Esophagus muscularis mucosa (tissue), 2 donors: ENCODE measurements around the gene LACC1.

ENCODE experiments used
- POLR2A ChIP-seq: fragments of 450-650 bp; IDR thresholded peaks from one replicate; pipeline ENCODE4 v1.6.1; 2017; ENCODE audit warnings: antibody characterized with exemption, moderate library complexity, mild to moderate bottlenecking, low read depth
- POLR2AphosphoS5 ChIP-seq, 2 donors: sonication (generic); formaldehyde crosslinking; IDR thresholded peaks; one replicate each; pipeline ENCODE4 v1.6.1; 2017; ENCODE audit warnings: antibody characterized with exemption in 2 of 2

- TF ChIP-seq POLR2AphosphoS5 (IDR thresholded peaks at IDR 0.05) (no peak), POLR2A (no peak)
These were observed 31.6 kb upstream of the LACC1 start for GRCh38 chr13:43848001-43848649.
